BE2C (cell line): Measurements from ENCODE around the gene AGAP1.

ENCODE experiments used
- DNase-seq: peaks from one replicate; pipeline ENCODE4 v3.0.0-alpha.2; 2020
- H3K27me3 ChIP-seq: fragments of 250-450 bp; sonication (Bioruptor Pico); 2 replicates; pipeline ENCODE4 v1.5.1; 2020; ENCODE audit warnings: mild to moderate bottlenecking
- H3K36me3 ChIP-seq: fragments of 250-450 bp; sonication (Bioruptor Pico); 2 replicates; pipeline ENCODE4 v1.5.1; 2020; ENCODE audit warnings: mild to moderate bottlenecking
- H3K4me1 ChIP-seq: fragments of 250-450 bp; sonication (Bioruptor Pico); 2 replicates; pipeline ENCODE4 v1.5.1; 2020
- H3K4me3 ChIP-seq: 2 replicates; pipeline ENCODE4 v1.5.1; 2011; ENCODE audit warnings: low read depth, low read length
- H3K9me3 ChIP-seq: fragments of 250-450 bp; sonication (Bioruptor Pico); 2 replicates; pipeline ENCODE4 v1.5.1; 2020
- CTCF ChIP-seq: IDR thresholded peaks from 2 replicates; pipeline ENCODE4 v1.5.1; 2012; ENCODE audit warnings: mild to moderate bottlenecking, low read depth, low read length

The AGAP1 gene

DNA sequence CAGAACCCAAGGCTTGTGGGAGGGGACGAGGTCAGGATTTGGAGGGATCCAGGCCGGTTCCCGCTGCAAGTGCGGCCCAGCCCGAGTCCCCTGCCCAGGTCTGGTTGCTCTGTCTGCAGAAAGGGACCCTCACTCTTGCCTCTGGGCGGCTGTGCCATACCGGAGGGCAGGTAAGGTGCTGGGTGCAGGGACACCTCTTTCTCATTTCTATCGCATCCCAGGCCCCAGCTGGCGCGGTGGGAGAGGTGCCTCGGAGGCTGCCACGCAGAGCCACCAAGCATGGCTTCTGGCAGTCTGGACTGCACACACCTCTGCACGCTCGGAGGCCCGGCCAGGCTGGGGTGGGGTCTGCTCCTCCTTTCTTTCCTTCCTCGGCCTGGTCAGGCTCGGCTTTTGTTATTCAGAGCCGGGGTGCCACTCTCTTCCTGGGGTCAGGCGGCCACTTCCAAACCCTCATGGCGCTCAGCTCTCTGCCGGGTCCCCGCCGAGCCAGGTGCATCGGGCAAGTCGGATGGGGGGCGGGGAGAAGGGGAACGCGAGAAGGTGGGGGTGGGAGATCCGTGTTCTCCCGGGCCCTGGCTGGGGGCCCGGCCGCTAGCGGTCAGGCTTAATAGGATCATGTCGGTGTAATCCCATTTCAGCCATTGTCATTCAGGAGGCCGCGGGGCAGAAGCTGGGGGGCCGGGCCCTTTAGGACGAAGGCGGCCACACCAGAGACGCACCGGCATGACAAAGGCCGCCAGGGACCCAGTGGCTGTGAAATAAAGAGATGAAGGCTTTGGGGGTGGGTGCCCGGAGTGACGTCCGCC is 665.3 kb downstream of the AGAP1 start:
- H3K36me3 ChIP-seq: no peaks in the 10 kb centered on the region
- no peaks in the 10 kb centered on the region; the same call in 1 of the 2 replicates for H3K4me1 ChIP-seq
- no peaks in the 10 kb centered on the region for H3K9me3 ChIP-seq
- no peak for TF ChIP-seq CTCF
- no peak for DNase-seq
- H3K4me3 ChIP-seq: no peak overlapping the region
- H3K27me3 ChIP-seq: peaks cover 35% of the 10 kb centered on the region

GRCh38 chr2:236159778-236160170 is 665.9 kb downstream of the AGAP1 start:
- Histone ChIP-seq H3K9me3 (no peaks in the 10 kb centered on the region), H3K4me3 (no peak overlapping the region), H3K4me1 (no peaks in the 10 kb centered on the region; the same call in 1 of the 2 replicates), H3K36me3 (no peaks in the 10 kb centered on the region), H3K27me3 (peaks cover 41% of the 10 kb centered on the region)
- no peak for TF ChIP-seq CTCF
- no peak for DNase-seq

GRCh38 chr2:236160366-236161081 is 666.7 kb downstream of the AGAP1 start:
- Histone ChIP-seq H3K4me1 (no peaks in the 10 kb centered on the region; the same call in 1 of the 2 replicates), H3K27me3 (peaks cover 45% of the 10 kb centered on the region), H3K36me3 (no peaks in the 10 kb centered on the region), H3K9me3 (no peaks in the 10 kb centered on the region), H3K4me3 (no peak overlapping the region)
- no peak for TF ChIP-seq CTCF
- no peak for DNase-seq

DNA sequence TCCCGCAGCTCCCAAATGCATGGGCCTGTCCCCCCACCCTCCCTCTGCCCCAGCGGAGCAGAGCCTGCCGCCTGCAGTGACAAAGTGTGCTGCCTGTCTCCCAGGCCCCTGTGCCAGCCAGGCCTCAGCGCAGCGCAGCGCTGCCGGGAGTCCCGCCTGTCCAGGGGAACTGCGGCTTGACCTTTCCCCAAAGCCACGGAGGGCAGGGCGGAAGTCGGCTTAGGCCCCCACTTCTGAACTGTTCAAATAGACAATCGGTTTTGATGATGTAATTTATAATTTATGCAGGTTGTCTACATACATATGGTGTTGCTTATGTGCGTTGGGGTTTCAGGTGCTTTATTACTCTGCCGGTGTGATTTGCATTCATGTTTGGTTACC is 667.2 kb downstream of the AGAP1 start:
- no peaks in the 10 kb centered on the region for H3K36me3 ChIP-seq
- peaks cover 50% of the 10 kb centered on the region for H3K27me3 ChIP-seq
- no peak for DNase-seq
- H3K4me1 ChIP-seq: no peaks in the 10 kb centered on the region; the same call in 1 of the 2 replicates
- no peak overlapping the region for H3K4me3 ChIP-seq
- no peaks in the 10 kb centered on the region for H3K9me3 ChIP-seq
- TF ChIP-seq CTCF: no peak

DNA sequence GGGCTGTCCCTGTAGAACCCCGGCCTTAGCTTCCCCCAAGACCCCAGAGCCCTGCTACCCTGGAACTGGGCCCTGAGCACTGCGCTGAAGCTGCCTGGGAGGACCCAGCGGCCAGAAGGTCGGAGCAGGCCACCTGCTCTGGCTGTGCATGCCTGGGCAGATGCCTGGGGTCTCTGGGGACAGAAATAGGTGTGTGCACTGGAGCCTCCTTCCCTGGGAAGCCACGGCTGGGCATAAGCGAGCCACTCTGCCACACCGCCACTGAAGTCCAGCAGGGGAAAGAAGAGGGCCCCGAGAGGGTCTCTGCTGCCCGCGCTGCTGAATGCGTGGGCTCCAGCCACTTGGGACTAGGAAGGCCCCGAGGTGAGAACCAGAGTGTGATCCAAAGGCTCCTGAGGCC is 667.7 kb downstream of the AGAP1 start:
- no peak for DNase-seq
- Histone ChIP-seq H3K4me3 (no peak overlapping the region), H3K27me3 (peaks cover 55% of the 10 kb centered on the region), H3K36me3 (no peaks in the 10 kb centered on the region), H3K9me3 (no peaks in the 10 kb centered on the region), H3K4me1 (no peaks in the 10 kb centered on the region; the same call in 1 of the 2 replicates)
- TF ChIP-seq CTCF: no peak
